Prostate gland (tissue), 2 donors: Measurements from ENCODE around the gene TMEM107.

Experiments
- POLR2A ChIP-seq: fragments of 450-650 bp; IDR thresholded peaks from one replicate; pipeline ENCODE4 v1.6.1; 2016; ENCODE audit warnings: antibody characterized with exemption, mild to moderate bottlenecking
- TF ChIP-seq, protein P1 (sequence below), 4 experiments: fragments of 200-600 bp in 2 of 4; fragments of 450-650 bp in 2 of 4; sonication (generic) in 2 of 4; IDR thresholded peaks; 1 replicate in 3 of 4; 2 replicates in 1 of 4; pipeline ENCODE4 v1.5.1; 2016 to 2019; ENCODE audit warnings: antibody characterized with exemption in 4 of 4, mild to moderate bottlenecking in 2 of 4, moderate library complexity in 2 of 4

DNA sequence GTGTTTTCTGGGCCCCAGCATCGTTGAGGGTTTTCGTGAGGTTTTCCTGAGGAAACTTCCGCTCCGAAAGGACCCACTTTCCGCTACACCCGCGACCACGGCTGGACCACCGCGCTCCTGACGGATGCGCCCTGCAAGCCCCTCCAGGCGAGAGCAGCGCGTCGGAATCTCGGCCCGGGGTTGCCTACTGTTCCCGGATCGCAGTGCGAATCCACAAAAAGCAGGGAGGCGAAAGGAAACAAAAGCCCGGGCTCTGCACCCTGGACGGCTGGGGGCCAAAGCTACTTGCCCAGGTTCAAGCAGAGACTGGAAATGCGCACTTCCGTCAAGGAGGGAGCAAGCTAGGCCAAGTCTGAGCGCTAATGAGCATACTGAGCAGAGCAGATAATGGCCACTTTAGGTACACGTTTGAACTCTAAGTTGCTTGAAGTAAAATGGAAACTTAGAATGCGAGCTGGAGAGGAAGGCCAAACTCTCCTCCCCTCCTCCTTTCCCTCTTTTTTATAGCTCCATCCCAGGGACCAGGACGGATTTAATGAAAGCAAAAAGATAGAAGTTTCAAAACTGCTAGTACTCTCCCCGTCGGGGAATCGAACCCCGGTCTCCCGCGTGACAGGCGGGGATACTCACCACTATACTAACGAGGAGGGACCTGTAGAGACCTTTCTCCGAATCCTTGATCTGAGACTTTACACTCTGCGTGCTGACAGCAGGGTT lies 45.6 kb upstream of the TMEM107 start:
- TF ChIP-seq, protein P1, sequence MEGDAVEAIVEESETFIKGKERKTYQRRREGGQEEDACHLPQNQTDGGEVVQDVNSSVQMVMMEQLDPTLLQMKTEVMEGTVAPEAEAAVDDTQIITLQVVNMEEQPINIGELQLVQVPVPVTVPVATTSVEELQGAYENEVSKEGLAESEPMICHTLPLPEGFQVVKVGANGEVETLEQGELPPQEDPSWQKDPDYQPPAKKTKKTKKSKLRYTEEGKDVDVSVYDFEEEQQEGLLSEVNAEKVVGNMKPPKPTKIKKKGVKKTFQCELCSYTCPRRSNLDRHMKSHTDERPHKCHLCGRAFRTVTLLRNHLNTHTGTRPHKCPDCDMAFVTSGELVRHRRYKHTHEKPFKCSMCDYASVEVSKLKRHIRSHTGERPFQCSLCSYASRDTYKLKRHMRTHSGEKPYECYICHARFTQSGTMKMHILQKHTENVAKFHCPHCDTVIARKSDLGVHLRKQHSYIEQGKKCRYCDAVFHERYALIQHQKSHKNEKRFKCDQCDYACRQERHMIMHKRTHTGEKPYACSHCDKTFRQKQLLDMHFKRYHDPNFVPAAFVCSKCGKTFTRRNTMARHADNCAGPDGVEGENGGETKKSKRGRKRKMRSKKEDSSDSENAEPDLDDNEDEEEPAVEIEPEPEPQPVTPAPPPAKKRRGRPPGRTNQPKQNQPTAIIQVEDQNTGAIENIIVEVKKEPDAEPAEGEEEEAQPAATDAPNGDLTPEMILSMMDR (IDR thresholded peaks at IDR 0.05) = no peak
- no peak for TF ChIP-seq POLR2A
